Neural cell (in vitro differentiated cells): ENCODE data around the gene GLI3.

Experiments used
- CTCF ChIP-seq: fragments of 450-650 bp; IDR thresholded peaks from 2 replicates; pipeline ENCODE4 v1.5.1; 2014; ENCODE audit warnings: antibody characterized with exemption, mild to moderate bottlenecking, moderate library complexity; ENCODE audit not compliant: poor library complexity, severe bottlenecking
- EP300 ChIP-seq: fragments of 450-650 bp; conservative IDR thresholded peaks from 2 replicates; pipeline ENCODE4 v1.6.1; 2014; ENCODE audit warnings: antibody characterized with exemption, mild to moderate bottlenecking, moderate library complexity; ENCODE audit not compliant: poor library complexity, severe bottlenecking
- EZH2 ChIP-seq: fragments of 200-600, 300-800 bp; shearing (Covaris generic), sonication (generic); IDR thresholded peaks from 2 replicates; pipeline ENCODE4 v1.6.1; 2014; ENCODE audit warnings: antibody characterized with exemption, low read length, borderline replicate concordance, mild to moderate bottlenecking; ENCODE audit not compliant: insufficient read depth, poor library complexity, severe bottlenecking
- MXI1 ChIP-seq: fragments of 450-650 bp; conservative IDR thresholded peaks from 2 replicates; pipeline ENCODE4 v1.6.1; 2014; ENCODE audit warnings: antibody characterized with exemption, mild to moderate bottlenecking; ENCODE audit not compliant: poor library complexity, severe bottlenecking
- POLR2AphosphoS5 ChIP-seq: IDR thresholded peaks from 2 replicates; pipeline ENCODE4 v1.6.1; 2012
- RAD21 ChIP-seq: fragments of 450-650 bp; conservative IDR thresholded peaks from 2 replicates; pipeline ENCODE4 v1.6.1; 2014; ENCODE audit warnings: antibody characterized with exemption, mild to moderate bottlenecking, moderate library complexity

- no peak for TF ChIP-seq CTCF
- TF ChIP-seq MXI1: no peak
- no peak for TF ChIP-seq EZH2
- TF ChIP-seq POLR2AphosphoS5: no peak
- TF ChIP-seq RAD21: no peak
- TF ChIP-seq EP300: no peak
These were observed 121.2 kb downstream of the GLI3 start for GRCh38 chr7:42115795-42116194.
